Kidney capillary endothelial cell (primary cell): ENCODE results near the gene RAB6D.
"Not testable (repeated sequence)": the region's sequence is repeated elsewhere in the genome, so short reads cannot be mapped to it uniquely, and the experiment has no call there.

Source experiments
- DNase-seq: peaks from one replicate; pipeline ENCODE4 v3.0.0-alpha.2; 2018; ENCODE audit warnings: low spot score

RAB6D gene

DNA sequence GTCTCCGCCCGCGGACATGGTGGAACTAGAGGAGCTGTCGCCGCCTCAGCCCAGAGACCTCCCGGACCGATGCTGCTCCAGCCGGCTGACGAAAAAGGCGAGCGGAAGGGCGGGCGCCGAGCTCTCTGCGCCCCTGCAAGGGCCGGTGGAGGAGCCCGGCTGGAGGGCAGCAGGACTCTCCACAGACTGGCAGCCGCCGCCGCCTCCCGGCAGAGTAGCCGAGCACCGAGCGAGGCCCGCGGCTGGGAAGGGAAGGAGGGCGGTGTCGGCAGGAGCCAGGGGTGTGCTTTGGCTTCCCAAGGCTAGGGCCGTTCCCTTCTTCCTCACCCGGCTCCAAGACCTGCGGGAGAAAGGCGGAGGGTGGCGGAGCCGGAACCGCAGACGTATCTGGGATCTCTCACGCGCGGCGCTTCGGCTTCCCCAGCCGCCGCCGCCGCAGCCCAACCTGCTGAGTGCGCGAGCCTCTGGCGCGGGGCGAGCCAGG is at the start of gene RAB6D:
Gene RAB6D (minus strand): TSS at position 466 of the 484 bp plus-strand sequence. CDS start 448 bp downstream, at position 18.
- not testable (repeated sequence) for DNase-seq

DNA sequence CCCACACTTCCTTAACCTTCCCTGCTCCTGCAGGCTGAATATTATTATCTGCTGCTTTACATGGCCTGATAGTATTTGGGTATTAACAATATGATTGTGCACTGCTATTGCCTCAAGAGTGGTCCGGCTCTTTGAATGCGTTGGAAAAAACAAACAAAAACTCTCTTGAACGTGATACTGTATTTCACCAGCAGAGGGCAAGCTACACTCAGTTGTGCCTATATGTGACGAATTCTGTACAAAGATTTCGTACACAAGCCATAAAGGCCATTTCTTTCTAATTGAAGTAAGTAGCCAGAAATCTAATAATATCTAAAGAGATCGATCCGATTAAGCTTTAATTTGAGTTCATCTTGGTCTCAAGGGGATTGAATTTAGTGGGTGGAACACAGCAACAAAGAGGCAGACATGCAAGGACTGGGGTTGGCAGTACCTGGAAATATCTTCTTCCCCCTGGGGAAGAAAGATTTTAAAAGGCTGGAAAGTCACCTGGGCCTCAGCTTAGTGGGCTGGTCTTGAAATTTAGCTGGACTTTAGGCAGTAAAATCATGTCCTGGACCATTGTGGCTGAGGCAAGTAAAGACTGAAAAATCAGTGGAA is 49.3 kb upstream of the RAB6D start:
- peak; percentile 55 for DNase-seq

DNA sequence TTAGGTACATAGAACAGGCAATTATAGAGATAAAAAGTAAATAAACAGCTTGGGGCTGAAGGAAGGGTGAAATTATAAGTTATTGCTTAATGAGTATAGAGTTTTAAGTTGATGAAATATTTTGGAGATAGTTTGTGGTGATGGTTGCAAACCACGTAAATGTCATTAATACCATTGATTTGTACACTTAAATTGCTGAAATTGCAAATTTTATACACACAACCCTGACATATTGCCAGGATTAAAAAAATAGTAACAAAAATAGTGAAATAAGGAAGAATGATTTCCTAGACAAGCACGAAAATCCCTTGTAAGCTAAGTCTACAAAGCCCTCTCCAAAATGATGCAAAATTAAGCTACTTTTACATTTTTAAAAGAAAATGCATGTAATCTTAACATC is 46.2 kb upstream of the RAB6D start:
- DNase-seq: no peak

DNA sequence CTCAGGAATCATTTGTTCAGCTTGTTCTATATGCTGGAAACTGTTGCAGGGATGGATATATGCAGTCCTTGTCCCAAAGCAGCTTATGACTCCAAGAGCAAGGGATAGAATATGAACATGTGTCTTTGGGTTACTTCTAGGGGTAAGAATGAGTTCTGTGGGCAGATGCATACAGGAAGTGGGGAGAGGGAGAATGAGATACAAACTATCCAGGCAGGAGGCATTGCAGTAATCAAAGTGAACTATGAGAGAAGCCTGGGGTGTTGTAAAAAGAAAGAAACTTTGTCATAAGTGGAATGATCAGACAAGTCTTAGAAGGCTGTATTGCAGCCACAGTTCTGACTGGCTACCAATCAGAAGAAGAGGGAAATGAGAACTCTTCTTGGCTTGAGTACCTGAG is 44.8 kb upstream of the RAB6D start:
- DNase-seq: no peak

DNA sequence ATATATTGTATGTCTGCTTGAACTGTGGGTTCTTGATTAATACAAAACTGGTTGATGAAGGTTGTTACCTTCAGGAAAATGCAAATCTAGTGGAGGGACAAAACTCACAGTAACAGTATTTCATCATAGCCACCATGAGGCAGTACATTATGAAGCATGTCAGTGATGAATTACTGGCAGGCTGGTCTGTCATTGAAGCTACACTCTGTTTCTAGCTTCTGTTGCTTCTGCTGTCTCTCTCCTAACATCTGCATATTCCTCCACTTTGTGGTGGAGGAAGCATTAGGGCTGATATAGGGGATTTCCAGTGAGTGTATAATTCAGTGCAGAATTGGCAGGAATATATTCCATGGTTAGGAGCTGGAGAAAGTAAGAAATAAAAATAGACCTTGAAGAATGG is 44.2 kb upstream of the RAB6D start:
- no peak for DNase-seq

DNA sequence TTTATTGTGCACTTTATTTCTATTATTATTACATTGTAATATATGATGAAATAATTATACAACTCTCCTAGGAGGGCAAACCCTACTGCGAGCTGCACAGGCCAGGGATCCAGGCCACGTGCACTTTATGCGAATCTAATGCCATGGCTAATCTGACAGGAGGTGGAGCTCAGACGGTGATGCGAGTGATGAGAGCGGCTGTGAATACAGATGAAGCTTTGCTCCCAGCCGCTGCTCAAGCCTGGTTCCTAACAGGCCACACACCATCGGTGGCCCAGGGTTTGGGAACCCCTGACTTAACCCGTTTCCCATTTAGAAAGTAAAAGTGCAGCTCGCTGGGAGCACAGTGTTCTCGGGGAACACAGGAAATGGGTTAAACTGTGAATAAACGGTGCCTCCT is 40.8 kb upstream of the RAB6D start:
- no peak for DNase-seq

DNA sequence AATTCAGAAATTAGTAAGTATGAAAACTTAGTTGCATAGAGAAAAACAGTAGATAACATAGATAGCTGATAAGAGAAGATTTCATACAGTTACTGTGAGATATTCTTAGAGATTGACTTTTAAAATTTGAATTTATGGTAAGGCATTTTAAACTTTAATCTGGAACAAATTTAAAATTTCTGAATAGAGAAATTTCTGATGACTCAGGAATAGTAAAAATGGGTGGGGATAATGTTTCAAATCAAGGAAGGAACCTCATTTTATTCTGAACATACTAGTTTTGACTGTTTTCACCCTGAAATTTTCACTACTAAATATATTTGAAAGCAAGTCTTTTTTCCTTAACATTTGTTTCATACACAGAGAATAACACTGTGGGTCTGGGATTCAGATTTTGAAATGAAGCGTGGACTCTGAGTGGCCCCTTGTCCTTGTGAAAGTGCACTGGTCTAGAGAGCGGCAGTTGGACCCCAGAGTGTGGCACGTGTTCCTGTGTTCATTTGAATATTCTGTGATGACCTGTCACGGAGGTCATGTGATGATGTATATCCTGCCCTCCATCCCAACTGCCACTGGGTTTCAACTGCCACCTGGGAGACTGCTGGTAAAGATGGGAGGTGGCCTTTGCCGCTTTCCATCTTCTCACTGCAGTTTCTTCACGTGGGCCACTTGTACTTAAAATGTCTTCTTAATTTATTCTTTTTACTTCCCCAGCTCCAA is 38.5 kb upstream of the RAB6D start:
- no peak for DNase-seq

DNA sequence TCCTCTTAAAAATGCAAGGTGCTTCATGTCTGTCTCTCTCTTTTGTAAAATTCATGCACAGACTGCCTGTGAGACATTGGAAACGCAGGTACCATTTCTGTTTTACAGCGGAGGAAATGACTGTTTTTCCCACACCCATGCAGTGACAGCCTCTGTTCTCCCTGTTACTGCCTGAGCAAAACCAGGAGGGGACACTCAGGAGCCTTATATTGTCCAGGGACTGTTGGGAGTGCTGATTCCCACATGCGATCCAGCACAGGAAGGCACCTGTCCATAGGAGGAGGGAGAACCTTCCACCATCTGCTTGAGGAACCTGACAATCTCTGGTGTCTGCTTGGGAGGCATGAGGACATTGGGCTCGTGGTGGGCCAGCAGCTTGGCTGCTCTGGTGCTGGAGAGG is 36.9 kb upstream of the RAB6D start:
- DNase-seq: no peak

DNA sequence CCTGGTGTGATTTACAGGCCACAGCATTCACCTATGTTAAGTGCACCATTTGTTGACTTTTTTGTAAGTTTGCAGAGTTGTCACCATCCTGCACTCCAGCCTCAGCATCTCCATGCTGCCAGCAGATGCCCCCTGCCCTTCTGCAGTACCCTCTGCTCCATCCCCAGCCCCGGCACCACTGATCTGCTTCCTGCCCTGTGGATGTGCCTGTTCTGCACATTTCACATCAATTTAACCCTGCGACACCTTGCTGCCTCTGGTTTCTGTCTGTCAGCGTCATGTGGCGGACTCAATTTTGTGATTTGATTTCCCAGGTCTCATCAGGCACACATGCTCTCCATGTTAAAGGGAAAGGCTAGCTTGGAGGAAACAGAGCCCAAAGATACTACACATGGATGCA is 36.5 kb upstream of the RAB6D start:
- not testable (repeated sequence) for DNase-seq

DNA sequence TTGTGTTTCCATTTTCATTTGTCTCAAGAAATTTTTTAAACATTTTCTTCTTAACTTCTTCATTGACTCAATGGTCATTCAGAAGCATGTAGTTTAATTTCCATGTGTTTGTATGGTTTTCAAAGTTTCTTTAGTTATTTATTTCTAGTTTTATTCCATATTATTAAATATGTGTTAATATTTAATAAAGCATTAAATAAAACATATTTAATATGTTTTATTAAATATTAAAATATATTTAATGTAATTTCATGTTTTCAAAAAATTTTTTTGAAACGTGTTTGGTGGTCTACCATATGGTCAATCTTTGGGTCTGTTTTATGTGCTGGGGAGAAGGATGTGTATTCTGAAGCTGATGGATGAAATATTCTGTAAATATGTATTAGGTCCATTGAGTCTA is 32.2 kb upstream of the RAB6D start:
- not testable (repeated sequence) for DNase-seq

DNA sequence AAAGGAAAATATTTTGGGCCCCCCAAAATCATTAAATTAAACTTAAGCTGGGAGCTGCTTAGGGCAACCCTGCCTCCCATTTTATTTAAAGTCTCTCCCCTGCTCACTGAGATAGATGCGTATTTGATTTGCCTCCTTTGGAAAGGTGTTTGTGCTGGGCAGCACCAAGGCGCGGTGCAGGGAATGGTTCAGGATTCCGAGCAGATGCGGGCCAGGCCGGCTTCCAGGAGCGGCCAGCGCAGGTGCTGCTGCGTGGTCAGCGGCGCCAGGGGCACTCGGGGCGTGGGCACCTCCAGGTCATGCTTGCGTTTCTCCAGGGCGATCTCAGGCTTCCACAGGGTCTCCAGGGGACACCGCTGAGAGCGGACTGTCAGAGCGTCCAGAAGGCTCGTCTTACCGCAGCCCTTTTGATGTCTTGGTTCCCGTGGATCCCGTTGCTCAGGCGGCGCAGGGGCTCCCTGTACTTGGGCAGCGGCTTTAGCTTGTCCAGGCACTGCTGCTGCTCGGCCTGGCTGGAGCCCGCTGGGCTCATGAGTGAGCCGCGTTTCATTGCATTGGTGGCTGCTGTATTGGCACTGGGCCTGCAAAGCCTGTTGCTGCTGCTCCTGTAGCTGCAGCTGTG is 31.2 kb upstream of the RAB6D start:
- DNase-seq: not testable (repeated sequence)

DNA sequence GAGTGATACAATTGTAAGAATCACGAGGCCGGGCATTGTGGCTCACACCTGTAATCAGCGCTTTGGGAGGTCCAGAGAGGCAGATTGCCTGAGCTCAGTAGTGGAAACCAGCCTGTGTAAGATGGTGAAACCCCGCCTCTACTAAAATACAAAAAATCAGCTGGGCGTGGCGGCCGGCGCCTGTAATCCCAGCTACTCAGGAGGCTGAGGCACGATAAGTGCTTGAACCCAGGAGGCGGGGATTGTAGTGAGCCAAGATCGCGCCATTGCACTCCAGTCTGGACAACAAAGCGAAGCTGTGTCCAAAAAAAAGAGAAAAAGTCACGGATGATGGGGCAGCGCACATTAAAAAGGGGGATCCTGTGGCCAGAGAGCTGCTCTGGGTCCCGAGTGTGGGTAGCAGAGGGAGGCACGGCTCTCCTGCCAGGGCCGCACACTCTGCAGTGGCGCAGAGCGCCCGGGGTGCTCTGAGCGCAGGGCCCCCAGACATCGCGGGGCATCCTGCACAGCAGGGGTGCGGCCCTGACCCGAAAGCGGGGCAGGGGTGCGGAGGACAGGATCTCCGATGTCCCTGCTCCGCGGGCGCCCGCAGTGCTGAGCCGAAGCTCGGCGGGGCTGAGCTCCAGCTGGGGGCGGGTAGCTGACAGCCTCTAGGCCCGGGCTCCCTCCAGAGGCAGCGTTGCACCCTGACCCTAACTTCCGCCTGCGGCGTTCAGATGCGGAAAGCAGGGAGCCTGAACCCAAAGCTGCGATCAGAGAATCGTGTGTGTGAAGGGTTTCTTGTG is 30.4 kb upstream of the RAB6D start:
- DNase-seq: no peak

DNA sequence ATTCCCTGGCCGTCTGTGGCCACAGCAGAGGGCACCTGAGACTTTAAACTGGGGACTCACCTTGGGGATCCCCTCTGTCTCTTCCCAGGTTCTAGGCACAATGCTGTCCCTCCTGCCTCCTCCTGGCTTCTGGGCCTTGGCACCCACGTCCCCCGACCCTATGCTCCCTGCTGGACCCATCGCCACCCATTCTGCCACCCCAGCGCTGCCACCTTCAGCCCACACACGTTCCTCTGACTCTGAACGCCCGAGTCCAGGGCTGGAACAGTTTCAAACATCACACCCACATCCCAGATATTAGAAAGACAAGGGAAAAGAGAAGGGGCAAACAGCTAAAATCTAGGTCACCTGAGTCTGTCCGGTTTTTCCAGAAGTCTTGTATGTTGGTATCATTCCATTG is 28.0 kb upstream of the RAB6D start:
- DNase-seq: not testable (repeated sequence)

DNA sequence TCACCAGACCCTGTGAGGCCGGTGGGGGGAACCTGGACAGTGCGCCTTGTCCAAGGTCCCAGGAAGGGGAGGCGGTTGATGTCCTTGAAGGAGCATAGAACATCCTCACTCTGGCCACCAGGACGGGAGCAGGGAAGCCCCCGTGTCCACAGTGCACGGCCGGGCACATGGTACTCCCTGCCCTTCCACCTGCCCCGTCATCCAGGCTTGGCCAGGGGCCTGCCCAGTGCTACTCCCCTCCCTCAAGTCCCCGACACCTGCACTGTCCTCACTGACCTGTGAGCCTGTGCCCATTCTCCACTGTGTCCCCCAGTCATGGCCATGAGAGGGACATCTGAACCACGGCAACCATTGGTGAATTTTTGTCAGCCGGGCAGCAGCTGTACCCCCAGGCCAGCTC is 27.5 kb upstream of the RAB6D start:
- not testable (repeated sequence) for DNase-seq

DNA sequence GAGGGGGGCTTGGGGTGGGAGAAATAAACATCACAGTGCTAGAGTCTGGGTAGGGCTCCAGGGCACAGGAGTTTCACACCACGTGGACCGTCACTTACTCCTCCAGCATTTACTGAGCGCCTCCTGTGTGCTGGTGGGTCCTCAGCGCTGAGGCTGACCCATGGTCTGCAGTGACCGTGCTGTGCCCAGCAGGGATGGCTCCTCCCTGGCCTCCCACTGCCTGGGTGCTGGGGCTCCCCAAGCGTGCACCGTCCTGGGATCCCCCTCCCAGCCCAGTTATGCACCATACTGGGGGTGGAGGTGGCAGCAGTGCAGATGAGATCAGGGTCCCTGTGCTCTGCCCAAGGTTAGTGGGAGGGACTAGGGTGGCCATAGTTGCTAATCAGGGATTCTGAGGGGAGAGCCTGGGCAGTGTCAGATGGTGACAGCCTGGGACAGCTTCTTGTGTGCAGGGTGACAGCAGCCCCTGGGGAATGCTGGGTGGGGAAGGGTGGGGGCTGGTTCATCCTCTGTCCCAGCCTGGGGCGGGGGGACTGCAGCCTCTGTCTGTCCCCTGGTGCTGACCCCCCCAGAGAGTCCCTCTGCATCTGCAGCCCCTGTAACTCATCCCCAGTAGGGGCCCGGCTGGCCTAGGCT is 26.6 kb upstream of the RAB6D start:
- DNase-seq: not testable (repeated sequence)

DNA sequence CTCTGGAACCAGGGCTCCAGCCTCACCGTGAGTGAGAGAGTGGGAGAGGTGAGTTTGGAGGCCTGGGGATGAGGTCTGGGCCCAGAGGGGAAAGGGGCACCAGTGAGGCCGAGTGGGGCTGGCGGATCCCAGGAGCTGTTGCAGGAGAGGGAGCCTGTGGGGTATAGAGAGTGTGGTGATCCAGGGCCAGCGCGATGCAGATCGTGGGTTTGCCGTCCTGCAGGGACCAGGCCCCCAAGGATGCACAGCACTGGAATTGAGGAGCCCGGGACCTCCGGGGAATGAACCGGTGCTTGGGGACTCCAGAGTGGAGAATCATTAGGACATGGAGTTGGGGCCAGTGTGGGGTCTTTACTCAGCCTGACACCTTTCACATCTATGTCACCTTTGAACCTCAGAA is 25.7 kb upstream of the RAB6D start:
- DNase-seq: no peak

DNA sequence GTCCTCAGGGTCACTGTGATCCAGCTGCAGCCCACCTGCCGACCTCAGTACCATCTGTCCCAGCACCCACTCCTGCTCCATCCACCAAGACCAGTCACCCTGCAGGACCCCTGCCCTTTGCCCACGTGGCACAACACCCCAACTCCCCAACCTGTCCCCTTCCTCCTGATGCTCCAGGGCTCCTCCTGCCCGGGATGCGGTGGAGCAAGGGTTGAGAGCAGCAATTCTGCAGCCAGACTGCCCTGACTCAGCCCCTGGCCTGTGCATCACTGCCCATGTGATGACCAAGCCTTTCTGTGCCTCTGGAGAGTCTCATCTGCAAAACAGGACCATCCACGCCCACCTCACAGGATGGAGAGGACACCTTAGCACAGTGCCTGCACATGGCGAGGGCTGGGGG is 24.9 kb upstream of the RAB6D start:
- not testable (repeated sequence) for DNase-seq

DNA sequence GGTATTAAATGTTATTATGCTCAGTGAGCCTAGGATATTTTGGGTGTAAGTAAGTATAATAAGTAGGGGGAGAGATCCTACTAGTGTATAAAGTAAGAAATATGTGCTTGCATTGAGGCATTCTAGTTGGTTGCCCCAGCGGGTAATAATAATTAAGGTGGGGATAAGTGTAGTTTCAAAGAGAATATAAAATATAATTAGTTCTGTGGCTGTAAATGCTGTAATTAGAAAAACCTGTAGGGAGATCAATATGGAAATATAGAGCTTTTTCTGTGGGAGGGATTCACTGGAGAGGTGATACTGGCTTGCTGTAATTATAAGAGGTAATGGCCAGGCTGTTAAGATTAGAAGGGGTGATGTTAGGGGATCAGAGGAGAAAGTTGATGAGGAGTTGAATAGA is 9.1 kb upstream of the RAB6D start:
- not testable (repeated sequence) for DNase-seq

DNA sequence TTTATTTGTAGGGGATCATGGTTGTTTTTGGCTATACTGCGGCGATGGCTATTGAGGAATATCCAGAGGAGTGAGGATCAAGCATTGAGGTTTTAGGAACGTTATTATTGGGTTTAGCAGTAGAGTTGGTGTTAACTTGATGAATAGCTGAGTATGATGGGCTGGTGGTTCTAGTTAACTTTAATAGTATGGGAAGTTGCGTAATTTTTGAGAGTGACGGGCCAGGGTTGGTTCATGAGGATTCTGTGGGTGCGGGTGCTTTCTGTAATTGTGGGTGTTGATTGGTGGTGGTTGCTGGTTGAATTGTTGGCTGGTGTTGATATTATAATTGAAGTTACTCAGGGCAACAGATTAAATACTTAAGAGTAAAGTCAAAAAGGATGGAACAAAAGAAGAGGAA is 6.0 kb upstream of the RAB6D start:
- no peak for DNase-seq

DNA sequence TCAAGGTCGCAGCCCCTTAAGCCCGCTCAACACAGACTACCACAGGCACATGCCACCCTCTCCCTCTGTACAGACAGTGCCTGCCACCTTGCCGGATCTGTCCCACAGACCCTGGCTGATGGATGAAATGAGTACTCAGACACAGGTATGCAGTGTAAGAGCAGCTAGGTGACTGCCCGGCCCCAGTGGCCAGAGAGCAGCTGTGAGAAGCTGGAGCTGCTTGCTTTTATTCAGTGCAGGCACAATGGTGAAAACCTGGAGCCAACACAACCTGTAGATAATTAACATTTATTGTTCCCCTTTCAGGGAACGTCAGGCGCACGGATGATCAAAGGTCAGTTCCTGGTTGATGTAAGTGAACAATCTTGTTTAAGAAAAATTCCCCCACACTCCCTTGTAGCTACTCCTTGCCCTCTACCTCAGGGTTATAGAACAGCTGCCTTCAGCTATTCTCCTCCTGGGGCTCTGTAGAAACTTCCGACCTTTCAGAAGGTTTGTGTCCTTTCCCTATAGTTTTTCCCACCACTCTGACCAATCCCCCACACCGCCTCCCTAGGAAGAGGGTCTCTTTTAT is 4.6 kb upstream of the RAB6D start:
- DNase-seq: not testable (repeated sequence)

DNA sequence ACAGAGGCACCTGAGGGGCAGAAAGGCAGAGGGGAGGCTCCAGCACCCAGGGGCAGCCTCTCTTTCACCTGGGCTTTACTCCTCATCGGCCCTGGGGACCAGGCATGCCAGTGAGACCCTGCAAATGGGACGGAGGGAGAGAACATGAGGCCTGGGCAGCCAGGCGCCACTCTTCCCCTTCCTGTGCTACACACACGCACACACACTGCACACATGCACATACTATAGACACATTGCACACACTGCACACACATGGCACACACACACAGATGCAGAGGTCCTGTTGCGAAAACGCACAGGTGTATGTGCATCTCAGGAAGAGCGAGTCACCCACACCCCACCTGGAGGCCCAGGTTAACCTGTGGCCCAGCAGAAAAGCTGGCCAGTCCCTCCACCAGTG is 3.4 kb upstream of the RAB6D start:
- no peak for DNase-seq

DNA sequence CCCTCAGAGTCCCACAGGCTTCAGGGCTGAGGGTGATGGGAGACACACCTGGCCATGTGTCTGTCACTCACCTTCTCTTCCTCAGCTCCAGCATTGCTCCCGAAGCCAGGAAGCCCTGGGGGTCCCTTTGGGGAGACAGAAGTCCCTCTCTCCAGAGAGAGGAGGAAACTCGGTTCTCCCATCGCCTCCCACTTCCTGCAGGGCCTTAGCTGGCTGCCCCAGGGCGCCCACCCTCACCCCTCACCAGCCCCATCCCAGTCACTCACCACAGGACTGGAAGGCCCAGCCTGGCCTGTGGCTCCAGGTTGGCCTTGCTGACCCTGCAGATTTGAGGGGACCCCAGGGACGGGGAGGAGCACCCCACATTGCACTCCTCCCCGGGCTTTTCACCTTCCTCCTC is 2.7 kb upstream of the RAB6D start:
- DNase-seq: no peak
